ENCODE results near the gene DCAF6.
A peak's percentile ranks its signal among the peaks of the same experiment; 100 is the strongest.

DCAF6 gene

DNA sequence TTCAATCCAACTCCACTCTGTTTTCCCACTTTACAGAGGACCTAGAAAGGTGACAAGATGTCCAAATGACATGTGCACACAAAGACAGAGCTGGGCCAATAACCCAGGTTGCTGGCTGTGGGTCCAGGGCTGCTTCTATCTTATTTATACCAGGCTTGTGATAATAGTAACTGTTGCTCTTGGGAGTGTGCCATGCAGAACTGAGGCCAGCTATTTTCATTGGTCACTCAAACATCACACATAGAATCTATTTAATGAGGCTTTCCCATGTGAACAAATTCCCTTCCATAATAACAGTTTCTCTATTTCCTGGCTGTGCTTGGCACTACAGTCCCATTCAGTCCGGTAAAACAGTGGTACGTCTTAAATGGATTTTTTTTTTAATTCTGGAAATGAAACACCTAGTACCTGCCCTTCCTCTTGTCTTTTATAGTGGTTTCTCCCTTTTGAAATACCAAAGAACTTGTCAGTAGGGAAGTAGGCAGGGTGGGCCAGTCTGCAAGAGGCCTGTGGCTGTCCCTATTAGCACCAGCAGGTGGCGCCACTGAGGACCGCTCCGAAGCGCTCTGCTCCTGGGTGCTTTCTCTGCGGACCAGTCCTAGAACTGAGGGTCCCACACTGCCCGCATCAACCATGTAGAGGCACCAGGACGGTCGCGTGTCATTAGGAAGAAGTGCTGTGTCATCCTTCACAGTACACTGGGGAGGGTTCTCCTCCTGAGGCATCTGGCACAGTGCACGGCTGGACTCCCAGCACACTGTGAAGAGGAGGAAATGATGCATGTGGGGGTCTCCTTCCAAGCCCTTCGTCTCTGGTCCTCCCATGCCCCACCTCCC is 148.1 kb downstream of the DCAF6 start:
- DNase-seq (ENCODE audit: low read depth in 2 of 2), result peak; percentile 47 to 59

GRCh38 chr1:168085401-168085872 is 149.0 kb downstream of the DCAF6 start:
- DNase-seq (ENCODE audit: low read depth in 2 of 2), result no peak

- DNase-seq (ENCODE audit: low read depth in 2 of 2), result no peak
Observed at GRCh38 chr1:168086438-168086837, 150.0 kb downstream of the DCAF6 start.

DNA sequence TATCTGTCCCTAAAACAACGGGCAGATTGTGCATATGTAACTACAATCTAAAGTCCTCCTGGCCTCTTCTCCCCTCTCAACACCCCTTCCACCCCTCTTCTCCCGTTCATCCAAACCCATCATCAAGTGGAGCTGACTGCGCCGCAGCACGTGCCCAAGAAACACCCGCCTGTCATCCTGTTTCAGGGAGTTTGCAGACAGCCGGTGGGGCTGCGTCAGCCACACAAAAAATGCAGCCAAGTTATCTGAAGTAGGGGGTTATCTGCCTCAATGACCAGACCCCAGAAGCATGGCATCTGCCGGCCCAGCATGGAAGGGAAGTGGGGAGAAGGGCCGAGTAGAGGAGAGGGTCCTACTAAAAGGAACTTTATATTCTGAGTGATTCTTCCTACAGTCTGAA is 151.2 kb downstream of the DCAF6 start:
- no peak for DNase-seq (ENCODE audit: low read depth in 2 of 2)

GRCh38 chr1:168088511-168089325 is 152.2 kb downstream of the DCAF6 start:
- DNase-seq (ENCODE audit: low read depth in 2 of 2), result no peak

GRCh38 chr1:168089326-168089978 is 153.0 kb downstream of the DCAF6 start:
- no peak for DNase-seq (ENCODE audit: low read depth in 2 of 2)

GRCh38 chr1:168089979-168090337 is 153.5 kb downstream of the DCAF6 start:
- no peak for DNase-seq (ENCODE audit: low read depth in 2 of 2)

- no peak for DNase-seq (ENCODE audit: low read depth in 2 of 2)
Observed at GRCh38 chr1:168090395-168090794, 153.9 kb downstream of the DCAF6 start.

GRCh38 chr1:168091063-168091462 is 154.6 kb downstream of the DCAF6 start:
- no peak for DNase-seq (ENCODE audit: low read depth in 2 of 2)

DNA sequence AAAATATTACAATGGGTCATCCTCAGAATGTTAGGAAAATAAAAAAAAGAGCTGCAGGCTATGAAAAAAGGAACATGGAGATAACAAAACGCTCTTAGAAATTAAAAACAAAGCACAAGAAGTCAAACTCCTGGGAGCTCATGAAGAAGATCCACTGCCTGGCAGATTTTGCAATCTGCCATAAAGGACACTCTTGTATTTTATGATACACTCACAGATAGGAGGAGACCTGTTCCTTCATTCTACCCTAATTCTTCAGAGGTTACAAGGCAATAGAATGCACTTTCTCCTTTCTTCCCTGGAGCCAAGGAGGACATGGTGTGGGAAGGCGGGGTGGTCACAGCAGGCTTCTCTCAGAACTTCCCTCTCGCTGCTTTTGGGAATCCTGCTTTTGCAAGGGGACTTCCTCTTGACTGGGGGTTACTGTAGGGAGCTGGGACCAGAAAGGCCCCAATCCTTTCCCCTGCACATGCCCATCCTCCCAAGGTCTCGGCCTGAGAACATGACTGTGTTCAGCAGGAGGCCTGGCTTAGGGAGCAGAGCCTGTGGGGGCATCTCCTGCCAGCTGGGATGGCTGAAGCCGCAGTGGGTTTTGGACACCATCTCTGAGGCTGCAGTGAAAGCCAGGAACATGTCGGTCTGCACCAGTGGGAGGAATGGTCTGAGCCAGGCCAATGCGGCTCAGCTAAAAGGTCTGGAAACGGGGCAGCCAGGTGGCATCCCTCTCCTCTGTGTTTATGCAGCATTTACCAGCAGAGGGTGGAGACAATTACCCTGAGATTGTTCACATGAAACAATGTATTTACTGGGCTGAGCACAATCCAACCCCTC is 155.5 kb downstream of the DCAF6 start:
- DNase-seq (ENCODE audit: low read depth in 2 of 2), result no peak

DNA sequence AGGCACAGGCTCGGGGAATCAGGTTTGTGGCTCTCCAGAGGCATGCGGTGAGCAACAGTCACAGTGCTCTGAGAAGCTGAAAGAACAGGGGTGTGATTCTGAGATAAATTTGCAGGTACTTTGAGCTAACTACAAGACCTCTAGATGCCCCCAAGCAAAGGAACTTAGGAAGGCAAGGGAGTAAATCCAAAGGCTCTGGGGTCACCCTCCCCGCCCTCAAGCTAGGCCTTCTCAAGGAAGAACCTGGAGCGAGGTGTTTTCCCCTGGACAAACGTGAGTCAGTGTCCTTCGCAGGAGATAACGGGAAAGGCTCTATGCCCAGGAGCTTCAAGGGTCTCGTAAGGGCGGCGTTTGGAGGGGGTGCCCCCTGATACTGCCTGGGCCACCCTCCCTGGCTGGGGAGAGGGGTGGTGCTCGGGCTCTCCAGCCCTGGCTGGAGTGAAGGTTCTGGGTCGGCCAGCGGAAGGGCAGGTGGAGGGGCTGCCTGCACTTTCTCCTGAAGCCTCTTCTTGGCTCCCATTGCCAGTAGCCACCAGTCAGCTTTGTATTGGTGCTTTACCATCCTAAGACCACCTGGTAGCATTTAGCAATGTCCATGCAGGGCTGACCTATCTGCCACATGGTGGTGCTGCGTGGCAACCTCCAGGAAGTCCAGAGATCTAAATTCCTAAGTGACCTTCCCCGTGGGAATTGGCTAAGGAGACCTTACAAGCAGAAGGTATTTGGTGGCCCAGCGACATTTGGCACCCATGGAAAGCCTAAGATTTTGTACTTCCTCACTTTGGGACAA is 156.3 kb downstream of the DCAF6 start:
- no peak for DNase-seq (ENCODE audit: low read depth in 2 of 2)

GRCh38 chr1:168093616-168094015 is 157.1 kb downstream of the DCAF6 start:
- DNase-seq (ENCODE audit: low read depth in 2 of 2), result no peak

DNA sequence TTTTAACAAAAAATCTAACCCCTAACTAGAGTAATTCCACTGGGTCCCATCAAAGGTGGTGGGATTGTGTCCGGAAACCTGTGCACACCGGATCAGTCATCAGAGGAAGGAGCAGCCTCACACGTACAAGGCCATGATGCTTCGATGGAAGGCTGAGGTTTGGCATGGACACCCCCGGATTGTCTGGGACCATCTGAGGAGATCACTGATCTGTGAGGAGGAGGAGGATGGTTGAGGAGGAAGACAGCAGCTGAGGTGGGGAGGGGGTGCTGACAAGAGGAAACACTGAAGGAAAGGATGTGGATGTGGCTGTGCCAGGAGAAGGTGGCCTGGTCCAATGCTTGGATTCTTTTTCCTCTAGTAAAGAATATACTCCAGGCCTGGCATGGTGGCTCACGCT is 159.0 kb downstream of the DCAF6 start:
- DNase-seq (ENCODE audit: low read depth in 2 of 2), result no peak

DNA sequence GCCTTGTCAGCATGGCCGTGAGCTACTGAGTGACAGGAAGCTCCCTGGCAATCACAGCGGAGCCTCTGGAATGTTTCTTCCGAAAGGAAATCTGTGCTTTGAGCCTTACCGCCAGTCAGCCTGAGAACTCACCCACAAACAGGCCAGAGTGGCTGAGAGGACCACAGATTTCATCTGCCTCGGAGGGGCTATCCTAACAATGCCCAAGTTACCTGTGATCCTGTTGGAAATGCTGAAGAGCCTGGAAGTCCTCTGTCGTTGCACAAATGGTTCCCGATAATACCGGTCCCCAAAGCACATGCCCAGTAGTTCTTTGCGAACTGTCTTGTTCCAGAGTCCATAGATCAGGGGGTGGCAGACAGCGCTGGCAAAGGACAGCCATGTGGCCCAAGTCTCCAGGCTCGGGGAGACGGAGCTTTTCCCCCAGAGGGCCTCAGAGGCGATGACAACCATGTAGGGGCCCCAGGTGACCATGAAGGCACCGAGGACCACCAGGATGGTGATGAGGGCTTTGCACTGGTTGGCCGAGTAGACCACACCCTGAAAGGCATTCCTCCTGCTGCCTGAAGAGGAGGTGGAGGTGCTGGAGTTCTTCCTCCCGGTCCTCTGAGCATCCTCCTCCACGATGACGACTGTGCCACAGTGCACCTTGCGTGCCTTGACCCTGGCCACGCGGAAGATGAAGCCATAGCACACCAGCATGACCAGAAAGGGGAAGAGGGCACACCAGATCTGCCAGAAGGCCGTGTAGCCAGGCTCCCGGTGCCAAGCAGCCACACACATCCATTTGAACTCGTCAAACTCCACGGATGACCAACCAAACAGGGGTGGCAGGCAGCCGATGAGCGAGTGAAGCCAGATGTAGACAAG is 160.0 kb downstream of the DCAF6 start:
- DNase-seq (ENCODE audit: low read depth in 2 of 2), result no peak

GRCh38 chr1:168097921-168098528 is 161.5 kb downstream of the DCAF6 start:
- DNase-seq (ENCODE audit: low read depth in 2 of 2), result no peak

DNA sequence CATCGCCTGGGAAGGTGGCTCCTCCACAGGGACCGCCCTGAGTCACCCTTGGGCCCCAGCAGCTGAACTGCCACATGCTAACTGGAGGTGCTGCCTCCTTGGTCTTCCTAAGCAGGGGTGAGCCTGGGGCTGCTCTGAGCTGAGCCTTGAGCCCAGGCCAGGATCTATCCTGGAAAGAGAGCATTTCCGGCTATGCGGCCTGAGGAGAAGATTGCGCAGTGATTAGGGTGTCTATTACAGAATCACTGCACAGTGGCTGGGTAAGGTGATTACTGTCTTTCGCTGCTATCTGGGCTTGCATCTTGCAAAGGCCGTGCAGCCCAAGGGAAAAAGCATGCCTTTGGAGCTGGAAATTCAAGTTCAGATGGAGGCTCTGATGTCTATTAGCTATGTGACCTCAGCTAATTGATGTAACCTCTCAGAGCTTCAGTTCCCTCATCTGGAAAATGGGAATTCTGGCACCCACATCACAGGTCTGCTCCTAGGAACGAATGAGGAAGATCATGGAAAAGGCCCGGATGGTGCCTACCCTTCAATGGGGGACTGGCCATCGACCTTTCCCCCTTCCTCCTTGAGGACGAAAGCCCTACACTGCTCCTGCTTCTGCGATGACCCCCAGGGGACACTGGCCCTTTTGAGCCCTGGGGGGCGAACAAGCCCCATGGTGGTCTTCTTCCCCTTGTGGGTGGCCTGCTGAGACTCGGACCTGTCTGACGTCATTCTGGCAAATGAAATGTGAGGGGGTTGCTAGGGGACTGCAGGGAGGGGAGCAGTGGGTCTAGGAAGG is 162.2 kb downstream of the DCAF6 start:
- no peak for DNase-seq (ENCODE audit: low read depth in 2 of 2)

DNA sequence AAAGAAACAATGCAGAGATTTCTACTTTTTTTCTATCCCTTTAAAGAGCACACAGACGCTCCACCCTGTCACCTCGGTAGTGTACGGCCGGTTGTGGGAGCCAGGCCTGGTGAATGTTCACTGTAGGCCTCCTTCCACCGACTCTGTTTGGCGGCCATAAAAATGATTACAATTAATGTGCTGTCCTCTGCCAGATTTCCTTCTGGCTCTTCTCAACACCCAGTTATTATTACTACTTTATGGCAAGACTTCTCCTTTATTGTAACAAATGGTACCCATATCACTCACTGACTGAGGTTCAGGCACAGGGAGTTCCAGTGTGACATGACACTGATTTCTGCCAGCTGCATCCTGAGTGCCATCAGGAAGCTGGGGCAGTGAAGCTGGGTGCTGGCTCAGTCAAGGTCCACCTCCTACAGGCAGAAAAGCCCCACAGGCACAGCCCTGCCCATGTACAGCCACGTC is 162.9 kb downstream of the DCAF6 start:
- no peak for DNase-seq (ENCODE audit: low read depth in 2 of 2)

DNA sequence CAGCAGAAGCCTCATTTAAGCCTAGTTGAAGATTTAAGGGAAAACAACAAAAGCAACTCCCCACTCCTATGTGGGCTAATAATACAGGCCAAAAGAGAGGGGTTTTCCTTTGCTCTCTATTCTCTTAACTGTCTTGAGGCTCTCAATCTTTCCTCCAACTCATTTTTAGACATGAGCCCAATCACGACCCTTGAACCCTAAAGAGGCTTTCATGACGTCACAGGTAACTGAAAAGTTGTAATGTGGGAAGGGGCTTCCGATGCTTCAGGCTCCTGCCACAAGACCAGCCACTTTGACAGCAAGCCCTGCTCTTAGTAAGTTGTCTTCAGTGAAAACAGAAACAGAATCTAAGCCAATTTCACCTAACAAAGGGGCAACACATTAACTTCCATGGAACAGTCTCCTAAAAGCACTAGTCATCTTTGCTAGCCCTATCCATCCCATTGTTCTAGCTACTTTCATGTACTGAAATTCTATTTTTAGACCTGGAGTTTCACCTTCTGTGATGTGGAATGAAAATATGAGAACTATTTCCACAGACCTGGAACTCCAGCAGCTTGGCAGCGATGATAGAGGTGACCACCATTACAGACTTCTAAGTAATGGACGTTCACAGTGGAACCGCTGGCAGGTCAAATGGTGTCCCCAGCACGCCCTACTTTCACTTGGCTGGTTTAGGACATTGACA is 164.0 kb downstream of the DCAF6 start:
- DNase-seq (ENCODE audit: low read depth in 2 of 2), result no peak

Data from stimulated activated CD8-positive, alpha-beta memory T cell treated with anti-CD3 and anti-CD28 coated beads, Interleukin-2, amount 100 ng/mL, for 48 hours (primary cell).